Colonic mucosa (tissue), 4 donors: ENCODE results near the gene BLCAP. TPM values are rescaled to one million over a fixed set of nuclear protein-coding genes. Genes with fewer than 3 reads are reported as not detected.

ENCODE experiments used
- DNase-seq: peaks from one replicate; pipeline ENCODE4 v3.0.0-alpha.2; 2020
- H3K27ac ChIP-seq: fragments of 200-600 bp; one replicate; pipeline ENCODE4 v1.8.0; 2021
- H3K27me3 ChIP-seq: fragments of 200-600 bp; one replicate; pipeline ENCODE4 v1.8.0; 2021
- H3K36me3 ChIP-seq: fragments of 200-600 bp; one replicate; pipeline ENCODE4 v1.8.0; 2021
- H3K4me1 ChIP-seq: fragments of 200-600 bp; one replicate; pipeline ENCODE4 v1.8.0; 2021; ENCODE audit warnings: mild to moderate bottlenecking
- H3K4me3 ChIP-seq: fragments of 200-600 bp; one replicate; pipeline ENCODE4 v1.8.0; 2021
- H3K9ac ChIP-seq, 2 donors: one replicate each; pipeline ENCODE4 v1.7.0; 2013; ENCODE audit warnings: control low read depth in 2 of 2, low read depth in 2 of 2, low read length in 2 of 2
- H3K9me3 ChIP-seq: fragments of 200-600 bp; one replicate; pipeline ENCODE4 v1.8.0; 2021
- intact Hi-C: fragments of 100-400 bp; cut with DNase I; formaldehyde crosslinking; loops from one replicate; pipeline ENCODE4 v1.14.1; 2022
- total RNA-seq, 2 donors: library from RNA; stranded (reverse); fragmentation: NEBNext Ultra II Directional in 1 of 2; extraction: Animal tissue kit (Norgen Biotek cat#: 25700) in 1 of 2; gene quantifications; one replicate each; pipeline ENCODE4 v1.2.1, GENCODE V29; 2021
- TF ChIP-seq, protein P1 (sequence below): fragments of 200-600 bp; IDR thresholded peaks from one replicate; pipeline ENCODE4 v1.8.0; 2022; ENCODE audit warnings: antibody characterized with exemption, mild to moderate bottlenecking
- donor health status: healthy.
- donor health status: DM: no; HTN: no; CAD: no.
- donor health status: DM: no; HTN: no; CAD: no.

Gene BLCAP
- total RNA-seq, 2 donors from 2014 or later = 87.2 to 103 TPM

DNA sequence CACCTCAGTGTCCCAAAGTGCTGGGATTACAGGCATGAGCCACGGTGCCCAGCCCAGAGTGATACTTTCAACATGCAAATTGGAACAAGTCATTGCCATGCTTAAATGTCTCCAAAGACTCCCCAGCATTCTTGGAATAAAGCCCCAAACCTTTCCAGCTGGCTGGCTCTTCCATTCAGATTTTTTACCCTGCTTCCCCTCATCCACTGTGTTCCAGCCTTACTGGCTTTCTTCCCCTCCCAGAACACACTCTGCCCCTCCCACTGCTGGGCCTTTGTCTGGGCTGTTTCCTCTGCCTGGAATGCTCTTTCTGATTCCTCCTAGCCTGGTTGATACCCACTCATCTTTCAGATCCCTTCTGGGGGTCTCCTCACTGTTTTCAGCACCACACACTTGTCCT lies 46.8 kb downstream of the BLCAP start:
- H3K9ac ChIP-seq = no peak overlapping the region
- intact Hi-C loops = no loop called here
- H3K4me3 ChIP-seq = no peak overlapping the region
- DNase-seq = no peak
- TF ChIP-seq, protein P1, sequence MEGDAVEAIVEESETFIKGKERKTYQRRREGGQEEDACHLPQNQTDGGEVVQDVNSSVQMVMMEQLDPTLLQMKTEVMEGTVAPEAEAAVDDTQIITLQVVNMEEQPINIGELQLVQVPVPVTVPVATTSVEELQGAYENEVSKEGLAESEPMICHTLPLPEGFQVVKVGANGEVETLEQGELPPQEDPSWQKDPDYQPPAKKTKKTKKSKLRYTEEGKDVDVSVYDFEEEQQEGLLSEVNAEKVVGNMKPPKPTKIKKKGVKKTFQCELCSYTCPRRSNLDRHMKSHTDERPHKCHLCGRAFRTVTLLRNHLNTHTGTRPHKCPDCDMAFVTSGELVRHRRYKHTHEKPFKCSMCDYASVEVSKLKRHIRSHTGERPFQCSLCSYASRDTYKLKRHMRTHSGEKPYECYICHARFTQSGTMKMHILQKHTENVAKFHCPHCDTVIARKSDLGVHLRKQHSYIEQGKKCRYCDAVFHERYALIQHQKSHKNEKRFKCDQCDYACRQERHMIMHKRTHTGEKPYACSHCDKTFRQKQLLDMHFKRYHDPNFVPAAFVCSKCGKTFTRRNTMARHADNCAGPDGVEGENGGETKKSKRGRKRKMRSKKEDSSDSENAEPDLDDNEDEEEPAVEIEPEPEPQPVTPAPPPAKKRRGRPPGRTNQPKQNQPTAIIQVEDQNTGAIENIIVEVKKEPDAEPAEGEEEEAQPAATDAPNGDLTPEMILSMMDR = no peak
- no peaks in the 10 kb centered on the region for H3K36me3 ChIP-seq
- H3K27ac ChIP-seq = no peak overlapping the region
- no peaks in the 10 kb centered on the region for H3K4me1 ChIP-seq
- H3K9me3 ChIP-seq = no peaks in the 10 kb centered on the region
- no peaks in the 10 kb centered on the region for H3K27me3 ChIP-seq

DNA sequence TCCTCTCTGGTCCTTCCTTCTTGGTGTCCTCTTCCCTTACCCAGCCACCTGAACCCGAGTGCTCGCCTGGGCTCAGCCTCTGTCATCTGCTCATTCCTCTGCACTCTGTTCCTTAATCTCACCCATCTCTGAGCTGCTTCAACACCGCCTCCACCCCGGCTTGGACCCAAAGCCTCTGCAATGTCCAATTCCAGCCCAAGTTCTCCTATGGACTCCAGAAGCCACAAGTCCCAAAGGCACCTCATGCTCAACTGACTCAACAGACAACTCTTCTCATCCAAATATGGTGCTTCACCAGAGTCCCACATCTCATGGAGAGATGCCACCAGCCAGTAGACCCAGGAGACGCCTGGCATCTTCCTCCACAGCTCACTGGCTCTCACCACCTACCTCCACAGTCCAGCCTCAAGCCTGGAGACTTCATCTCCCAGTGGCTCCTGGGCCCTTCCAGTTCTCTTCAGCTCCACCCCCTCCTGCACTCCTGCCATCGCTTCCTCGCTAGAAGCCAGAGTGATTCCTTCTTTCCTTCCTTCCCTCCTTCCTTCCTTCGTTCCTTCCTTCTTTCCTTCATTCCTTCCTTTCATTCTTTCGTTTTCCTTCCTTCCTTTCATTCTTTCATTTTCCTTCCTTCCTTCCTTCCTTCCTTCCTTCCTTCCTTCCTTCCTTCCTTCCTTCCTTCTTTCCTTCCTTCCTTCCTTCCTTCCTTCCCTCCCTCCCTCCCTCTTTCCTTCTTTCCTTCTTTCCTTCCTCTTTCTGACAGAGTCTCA lies 47.6 kb downstream of the BLCAP start:
- H3K4me1 ChIP-seq = no peaks in the 10 kb centered on the region
- intact Hi-C loops = no loop called here
- H3K9me3 ChIP-seq = no peaks in the 10 kb centered on the region
- no peak overlapping the region for H3K4me3 ChIP-seq
- no peaks in the 10 kb centered on the region for H3K36me3 ChIP-seq
- H3K9ac ChIP-seq = no peak overlapping the region
- no peak overlapping the region for H3K27ac ChIP-seq
- TF ChIP-seq, protein P1 = no peak
- no peaks in the 10 kb centered on the region for H3K27me3 ChIP-seq
- DNase-seq = no peak

DNA sequence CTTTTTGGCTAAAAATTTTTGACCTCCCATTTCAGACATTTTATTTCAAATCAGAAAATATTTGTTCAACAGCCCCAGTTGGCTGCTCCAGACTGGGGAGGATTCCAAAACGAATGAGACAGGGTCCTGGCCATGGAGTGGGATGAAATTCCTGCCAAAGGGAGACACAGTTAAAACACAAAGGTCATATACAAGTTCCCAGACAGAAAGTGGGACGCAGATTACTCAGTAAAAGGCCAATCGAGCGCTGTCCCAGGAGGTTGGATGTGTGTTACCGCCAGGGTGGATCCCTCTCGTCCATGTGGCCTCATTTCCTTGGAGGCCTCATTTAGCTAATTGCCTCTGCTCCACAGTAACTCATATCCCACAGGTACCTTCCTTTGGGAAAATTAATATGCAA lies 48.4 kb downstream of the BLCAP start:
- TF ChIP-seq, protein P1 = no peak
- Histone ChIP-seq H3K4me3 (no peak overlapping the region), H3K27me3 (no peaks in the 10 kb centered on the region), H3K9ac (no peak overlapping the region), H3K9me3 (no peaks in the 10 kb centered on the region), H3K4me1 (no peaks in the 10 kb centered on the region), H3K36me3 (no peaks in the 10 kb centered on the region), H3K27ac (no peak overlapping the region)
- DNase-seq = no peak
- intact Hi-C loops = no loop called here

DNA sequence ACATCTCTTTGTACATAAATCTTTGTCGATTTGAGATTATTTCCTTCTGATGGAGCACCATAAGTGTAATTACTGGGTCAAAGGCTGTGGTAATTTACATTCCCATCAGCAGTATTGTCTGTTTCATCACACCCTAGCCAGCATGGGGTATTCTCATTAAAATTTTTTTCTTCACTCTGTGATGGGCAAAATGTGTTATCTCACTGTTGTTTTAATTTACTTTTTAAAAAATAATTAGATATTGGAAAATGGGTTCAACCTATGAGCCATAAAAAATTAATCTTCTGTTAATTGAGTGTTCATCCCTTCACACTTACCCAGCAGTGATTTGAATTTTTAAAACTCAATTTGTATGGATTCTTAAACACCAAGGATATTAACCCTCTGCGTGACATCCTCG lies 50.6 kb downstream of the BLCAP start:
- no peak overlapping the region for H3K27ac ChIP-seq
- intact Hi-C loops = no loop called here
- H3K4me1 ChIP-seq = no peaks in the 10 kb centered on the region
- TF ChIP-seq, protein P1 = no peak
- no peak overlapping the region for H3K4me3 ChIP-seq
- H3K9ac ChIP-seq = no peak overlapping the region
- H3K27me3 ChIP-seq = no peaks in the 10 kb centered on the region
- H3K36me3 ChIP-seq = no peaks in the 10 kb centered on the region
- no peaks in the 10 kb centered on the region for H3K9me3 ChIP-seq
- DNase-seq = no peak

DNA sequence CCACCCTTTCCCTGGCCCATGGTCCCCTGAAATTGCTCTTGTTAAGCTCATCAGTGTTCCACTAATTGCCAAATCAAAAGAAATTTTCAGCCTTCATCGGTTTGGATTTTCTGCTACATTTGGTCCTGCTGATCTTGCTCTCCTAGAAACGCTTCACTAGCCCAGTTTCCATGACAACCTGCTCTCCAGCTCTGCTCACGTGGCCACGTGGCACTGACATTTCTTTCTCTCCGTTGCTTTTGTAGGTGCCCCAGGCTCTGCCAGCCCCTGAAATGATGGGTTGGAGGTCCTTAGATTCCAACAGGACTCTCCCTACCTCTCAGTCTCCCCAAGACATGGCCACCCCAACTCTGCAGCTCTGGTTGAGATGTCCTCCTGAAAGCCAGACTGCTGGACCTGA lies 52.4 kb downstream of the BLCAP start:
- no peak overlapping the region for H3K9ac ChIP-seq
- no peak overlapping the region for H3K27ac ChIP-seq
- intact Hi-C loops = no loop called here
- DNase-seq = no peak
- TF ChIP-seq, protein P1 = no peak
- H3K27me3 ChIP-seq = no peaks in the 10 kb centered on the region
- H3K4me3 ChIP-seq = no peak overlapping the region
- no peaks in the 10 kb centered on the region for H3K36me3 ChIP-seq
- H3K9me3 ChIP-seq = no peaks in the 10 kb centered on the region
- H3K4me1 ChIP-seq = no peaks in the 10 kb centered on the region
